Stimulated activated CD4-positive, alpha-beta T cell treated with anti-CD3 and anti-CD28 coated beads, TNF-alpha, amount 100 ng/mL, for 24 hours (primary cell): ENCODE measurements around the gene CEP19.

ENCODE experiments used
- DNase-seq, 3 experiments: peaks; one replicate each; pipeline ENCODE4 v3.0.0-alpha.2; 2020; ENCODE audit warnings: low read depth in 3 of 3

Gene CEP19

GRCh38 chr3:196666001-196666867, 45.8 kb downstream of the CEP19 start:
- DNase-seq = no peak

- no peak for DNase-seq
Measured at GRCh38 chr3:196662711-196663571, 49.1 kb downstream of the CEP19 start.

GRCh38 chr3:196662033-196662432, 50.0 kb downstream of the CEP19 start:
- no peak for DNase-seq

GRCh38 chr3:196661400-196661799, 50.6 kb downstream of the CEP19 start:
- DNase-seq = no peak

GRCh38 chr3:196660381-196661166, 51.5 kb downstream of the CEP19 start:
- no peak for DNase-seq

- no peak for DNase-seq
Measured at GRCh38 chr3:196659901-196660351, 52.1 kb downstream of the CEP19 start.
